ENCODE results near the gene NFRKB. TPM values are rescaled to one million over a fixed set of nuclear protein-coding genes. Genes with fewer than 3 reads are reported as not detected.

The NFRKB gene
- total RNA-seq, 1 experiment from 2014 or later: 26.4 TPM

- BruUV-seq (replicated peaks): no TSS peak
- TF ChIP-seq CTCF (IDR thresholded peaks at IDR 0.05; ENCODE audit: unreplicated experiment): no peak
- Mint-ChIP-seq H3K27ac (ENCODE audit: unreplicated experiment) (no peak overlapping the region), H3K9me3 (ENCODE audit: low read depth, unreplicated experiment) (no peaks in the 10 kb centered on the region), H3K36me3 (ENCODE audit: insufficient read depth, unreplicated experiment) (peaks cover 5% of the 10 kb centered on the region), H3K27me3 (ENCODE audit: unreplicated experiment) (no peaks in the 10 kb centered on the region), H3K4me3 (ENCODE audit: low read depth, unreplicated experiment) (no peak overlapping the region), H3K4me1 (ENCODE audit: low read depth, unreplicated experiment) (no peaks in the 10 kb centered on the region)
- CTCF ChIA-PET: interaction anchor here (0.7 kb wide), 1 partner anchor 895 kb away, joined by 3 read pairs; no protein-coding TSS in a partner anchor
- intact Hi-C loops (cut with micrococcal nuclease; ENCODE audit: unreplicated experiment): loop anchor here (10.0 kb wide), 1 partner anchor 65 kb away; no protein-coding TSS in a partner anchor
- no peak for DNase-seq
These were observed 34.3 kb upstream of the NFRKB start for GRCh38 chr11:129929721-129930120.

GRCh38 chr11:129928923-129929692, 33.7 kb upstream of the NFRKB start:
- intact Hi-C loops (cut with micrococcal nuclease; ENCODE audit: unreplicated experiment): loop anchor here (10.0 kb wide), 1 partner anchor 66 kb away; no protein-coding TSS in a partner anchor
- Mint-ChIP-seq H3K27ac (ENCODE audit: unreplicated experiment) (no peak overlapping the region), H3K4me1 (ENCODE audit: low read depth, unreplicated experiment) (no peaks in the 10 kb centered on the region), H3K36me3 (ENCODE audit: insufficient read depth, unreplicated experiment) (peaks cover 5% of the 10 kb centered on the region), H3K27me3 (ENCODE audit: unreplicated experiment) (no peaks in the 10 kb centered on the region), H3K4me3 (ENCODE audit: low read depth, unreplicated experiment) (no peak overlapping the region), H3K9me3 (ENCODE audit: low read depth, unreplicated experiment) (no peaks in the 10 kb centered on the region)
- BruUV-seq (replicated peaks): no TSS peak
- no peak for DNase-seq
- CTCF ChIA-PET: interaction anchor here (0.7 kb wide), 1 partner anchor 896 kb away, joined by 3 read pairs; no protein-coding TSS in a partner anchor
- TF ChIP-seq CTCF (IDR thresholded peaks at IDR 0.05; ENCODE audit: unreplicated experiment): no peak

DNA sequence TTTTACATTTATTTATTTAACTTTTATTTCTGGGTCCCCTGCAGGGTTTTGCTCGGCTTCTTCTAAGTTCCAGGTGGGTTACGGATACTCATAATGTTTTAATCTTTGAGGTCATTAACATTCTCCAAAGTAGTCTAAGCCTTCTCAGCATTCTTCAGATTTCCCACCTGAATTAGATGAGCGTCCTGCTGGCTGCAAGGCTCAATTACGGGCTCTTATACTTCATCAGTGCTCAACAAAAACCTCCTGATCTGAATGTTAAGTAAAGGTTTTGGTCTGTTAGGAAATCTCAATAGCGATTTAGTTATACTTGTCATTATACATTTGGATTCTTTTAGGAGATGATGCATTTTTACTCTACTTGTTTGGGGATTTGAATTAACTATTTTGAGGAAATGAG, 27.3 kb upstream of the NFRKB start:
- intact Hi-C loops (cut with micrococcal nuclease; ENCODE audit: unreplicated experiment): loop anchor here (1.0 to 10.0 kb wide), 4 partner anchors 72 to 290 kb away; no protein-coding TSS in a partner anchor
- H3K4me3 Mint-ChIP-seq (ENCODE audit: low read depth, unreplicated experiment): no peak overlapping the region
- no TSS peak for BruUV-seq (replicated peaks)
- H3K27me3 Mint-ChIP-seq (ENCODE audit: unreplicated experiment): no peaks in the 10 kb centered on the region
- CTCF ChIA-PET: interaction anchor here (0.7 to 2.2 kb wide), 5 partner anchors 90 to 259 kb away, joined by 3 to 21 read pairs (median 4); no protein-coding TSS in a partner anchor
- no peak for DNase-seq
- H3K4me1 Mint-ChIP-seq (ENCODE audit: low read depth, unreplicated experiment): peaks cover 8% of the 10 kb centered on the region
- no peak overlapping the region for H3K27ac Mint-ChIP-seq (ENCODE audit: unreplicated experiment)
- TF ChIP-seq CTCF (IDR thresholded peaks at IDR 0.05; ENCODE audit: unreplicated experiment): no peak
- H3K9me3 Mint-ChIP-seq (ENCODE audit: low read depth, unreplicated experiment): no peaks in the 10 kb centered on the region
- H3K36me3 Mint-ChIP-seq (ENCODE audit: insufficient read depth, unreplicated experiment): no peaks in the 10 kb centered on the region

GRCh38 chr11:129918361-129918760, 23.0 kb upstream of the NFRKB start:
- CTCF ChIA-PET: no interaction called here
- intact Hi-C loops (cut with micrococcal nuclease; ENCODE audit: unreplicated experiment): no loop called here
- peaks cover 4% of the 10 kb centered on the region for H3K4me1 Mint-ChIP-seq (ENCODE audit: low read depth, unreplicated experiment)

More at GRCh38 chr11:129918361-129918760, 23.0 kb upstream of the NFRKB start:
- no peaks in the 10 kb centered on the region for H3K9me3 Mint-ChIP-seq (ENCODE audit: low read depth, unreplicated experiment)
- no peak overlapping the region for H3K4me3 Mint-ChIP-seq (ENCODE audit: low read depth, unreplicated experiment)
- no peak overlapping the region for H3K27ac Mint-ChIP-seq (ENCODE audit: unreplicated experiment)
- no peaks in the 10 kb centered on the region for H3K27me3 Mint-ChIP-seq (ENCODE audit: unreplicated experiment)
- TF ChIP-seq CTCF (IDR thresholded peaks at IDR 0.05; ENCODE audit: unreplicated experiment): no peak
- no peak for DNase-seq
- no TSS peak for BruUV-seq (replicated peaks)
- no peaks in the 10 kb centered on the region for H3K36me3 Mint-ChIP-seq (ENCODE audit: insufficient read depth, unreplicated experiment)
